GM18873 (cell line): ENCODE measurements around the gene LHX4.

Experiments
- ATAC-seq: cut with Tn5 transposase; IDR thresholded peaks from one replicate; pipeline ENCODE4 v1.9.1; 2021; ENCODE audit warnings: mild to moderate bottlenecking, moderate library complexity, moderate number of reproducible peaks; ENCODE audit not compliant: unreplicated experiment, low FRiP score

LHX4 gene

DNA sequence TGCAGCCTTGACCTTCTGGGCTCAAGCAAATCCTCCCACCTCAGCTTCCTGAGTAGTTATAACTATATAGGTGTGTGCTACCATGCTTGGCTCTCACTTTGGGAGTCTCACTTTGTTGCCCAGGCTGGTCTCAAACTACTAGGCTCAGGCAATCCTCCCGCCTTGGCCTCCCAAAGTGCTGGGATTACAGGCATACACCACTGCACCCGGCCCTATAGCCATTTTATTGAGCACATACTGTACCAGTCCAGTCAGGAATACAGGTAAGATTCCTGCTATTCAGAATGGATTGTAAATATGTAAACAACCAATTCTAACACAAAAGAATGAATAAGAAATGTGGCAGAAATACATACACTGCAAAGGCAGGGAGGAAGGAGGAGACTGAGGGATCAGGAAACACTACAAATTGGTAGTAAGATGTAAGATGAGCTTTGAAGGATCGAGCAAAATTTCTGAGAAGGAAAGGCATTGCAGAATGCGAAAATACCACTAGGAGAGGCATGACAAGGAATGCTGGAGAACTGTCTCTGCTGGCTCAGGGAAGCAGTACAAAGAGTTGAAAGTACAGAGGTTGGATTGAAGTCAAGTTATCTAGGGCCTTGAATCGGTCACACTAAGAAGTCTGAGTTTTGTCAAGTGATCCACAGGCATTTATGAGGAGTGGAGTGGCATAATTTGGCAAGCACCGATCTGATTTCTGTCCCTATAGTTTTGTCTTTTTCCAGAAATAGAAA is 60.4 kb downstream of the LHX4 start:
- ATAC-seq, result no peak

DNA sequence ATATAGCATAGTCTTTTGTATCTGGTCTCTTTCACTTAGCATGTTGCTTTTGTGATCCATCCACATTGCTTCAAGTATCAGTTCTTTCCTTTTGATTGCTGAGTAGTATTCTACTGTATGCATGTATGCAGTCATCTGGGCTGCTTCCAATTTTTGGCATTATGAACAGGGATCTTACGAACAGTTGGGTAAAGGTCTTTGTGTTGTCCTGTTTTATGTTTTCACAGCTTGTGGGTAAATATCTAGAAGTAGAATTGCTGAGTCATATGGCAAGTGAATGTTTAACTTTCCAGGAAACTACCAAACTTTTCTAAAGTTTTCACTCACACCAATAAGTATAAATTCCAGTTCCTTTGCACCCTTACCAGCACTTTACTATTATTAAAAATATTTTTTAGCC is 60.9 kb downstream of the LHX4 start:
- ATAC-seq, result no peak

DNA sequence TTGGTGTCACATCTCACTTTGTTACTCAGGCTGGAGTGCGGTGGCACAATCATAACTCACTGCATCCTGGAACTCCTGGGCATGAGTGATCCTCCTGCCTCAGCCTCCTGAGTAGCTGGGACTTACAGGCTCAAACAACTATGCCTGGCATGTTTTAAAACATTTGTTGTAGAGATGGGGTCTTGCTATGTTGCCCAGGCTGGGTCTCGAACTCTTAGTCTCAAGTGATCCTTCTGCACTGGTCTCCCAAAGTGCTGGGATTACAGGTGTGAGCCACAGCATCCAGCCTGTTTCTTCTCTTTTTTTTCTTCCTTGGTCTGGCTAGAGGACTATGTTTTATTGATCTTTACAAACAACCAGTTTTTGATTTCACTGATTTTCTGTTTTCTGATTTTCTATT is 64.6 kb downstream of the LHX4 start:
- ATAC-seq, result no peak

DNA sequence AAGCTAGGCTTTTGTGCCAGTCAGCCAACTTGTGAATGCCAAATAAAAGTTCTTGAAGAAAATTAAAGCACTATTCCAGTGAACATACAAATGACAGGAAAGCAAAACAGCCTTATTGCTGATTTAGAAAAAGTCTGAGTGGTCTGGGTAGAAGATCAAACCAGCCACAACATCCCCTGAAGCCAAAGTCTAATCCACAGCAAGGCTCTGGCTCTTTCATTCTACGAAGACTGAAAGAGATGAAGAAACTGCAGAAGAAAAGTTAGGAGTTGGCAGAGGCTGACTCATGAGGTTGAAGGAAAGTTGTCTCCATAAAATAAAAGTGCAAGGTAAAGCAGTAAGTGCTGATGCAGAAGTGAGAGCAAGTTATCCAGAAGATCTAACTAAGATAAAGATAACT is 65.9 kb downstream of the LHX4 start:
- no peak for ATAC-seq

DNA sequence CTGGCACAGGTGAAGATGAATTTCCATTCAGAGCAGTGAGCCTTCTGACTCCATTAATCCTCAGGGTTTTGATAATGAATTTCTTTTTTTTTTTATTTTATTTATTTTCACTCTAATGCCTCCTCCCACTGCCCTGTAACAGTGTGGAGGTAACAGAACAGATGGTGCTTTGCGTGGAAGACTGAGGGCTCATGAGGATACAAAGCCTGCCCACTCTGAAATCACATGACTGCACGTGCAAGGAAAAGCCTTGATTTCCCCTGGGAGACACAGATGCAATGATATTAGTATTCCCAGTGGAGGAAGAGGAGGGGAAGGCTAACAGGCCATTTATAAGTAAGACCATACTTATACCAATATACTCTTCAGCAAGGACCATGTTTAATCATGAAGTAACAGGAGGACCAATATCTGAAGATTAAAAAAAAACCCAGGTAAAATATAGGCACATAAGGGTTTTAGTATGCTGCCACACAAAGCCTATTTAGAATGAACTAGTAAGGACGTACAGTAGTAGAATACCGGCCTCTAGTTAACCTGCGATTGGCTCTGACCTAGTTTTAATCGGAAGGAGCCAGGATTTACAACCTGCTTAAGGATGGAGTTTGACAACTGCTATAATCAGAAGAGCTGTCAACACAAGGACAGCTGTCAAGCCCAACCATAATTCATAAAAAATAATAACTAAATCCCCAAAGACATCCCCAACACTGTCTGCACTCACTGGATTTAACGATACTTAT is 69.6 kb downstream of the LHX4 start:
- ATAC-seq, result no peak

DNA sequence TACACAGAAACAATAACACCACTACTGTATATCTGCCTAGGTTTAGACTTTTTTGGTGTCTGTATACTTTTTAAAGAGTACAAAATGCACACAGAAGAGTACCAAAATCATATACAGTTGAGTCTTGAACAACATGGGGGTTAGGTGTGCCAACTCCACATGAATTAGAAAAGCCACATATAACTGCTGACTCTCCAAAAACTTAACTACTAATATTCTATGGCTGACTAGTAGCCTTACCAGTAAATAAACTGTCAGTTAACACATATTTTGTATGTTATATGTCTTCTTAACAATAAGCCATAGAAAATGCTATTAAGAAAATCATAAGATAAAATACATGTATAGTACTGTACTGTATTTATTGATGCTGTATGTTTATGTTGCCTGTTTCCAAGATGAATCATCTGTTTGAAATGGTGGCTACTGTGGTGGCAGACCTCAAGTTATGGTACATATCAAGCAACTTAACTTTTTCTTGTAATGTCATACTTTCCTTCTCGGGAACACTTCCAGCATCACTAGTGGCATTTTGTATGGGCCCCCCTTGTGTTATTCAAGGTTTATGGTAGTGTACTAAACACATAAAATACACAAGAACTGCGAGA is 71.2 kb downstream of the LHX4 start:
- no peak for ATAC-seq

DNA sequence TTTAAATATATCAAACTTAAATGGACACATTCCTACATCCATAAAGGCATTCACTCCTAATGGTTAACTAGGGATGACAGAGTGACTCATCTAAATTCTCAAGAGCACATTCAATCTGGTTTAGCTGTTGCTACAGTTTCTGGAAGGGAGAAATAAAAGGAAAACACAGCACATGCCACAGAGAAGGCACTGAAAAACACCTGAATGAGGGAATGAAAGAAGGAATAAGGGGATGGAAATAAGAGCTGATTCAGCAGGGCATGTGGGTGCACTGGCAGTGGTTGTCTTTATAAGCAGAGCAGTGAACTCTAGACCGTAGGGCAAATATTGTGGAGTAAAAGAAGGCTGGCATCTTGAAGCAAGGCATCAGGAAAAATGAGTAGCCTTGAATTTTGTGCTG is 79.3 kb downstream of the LHX4 start:
- no peak for ATAC-seq

DNA sequence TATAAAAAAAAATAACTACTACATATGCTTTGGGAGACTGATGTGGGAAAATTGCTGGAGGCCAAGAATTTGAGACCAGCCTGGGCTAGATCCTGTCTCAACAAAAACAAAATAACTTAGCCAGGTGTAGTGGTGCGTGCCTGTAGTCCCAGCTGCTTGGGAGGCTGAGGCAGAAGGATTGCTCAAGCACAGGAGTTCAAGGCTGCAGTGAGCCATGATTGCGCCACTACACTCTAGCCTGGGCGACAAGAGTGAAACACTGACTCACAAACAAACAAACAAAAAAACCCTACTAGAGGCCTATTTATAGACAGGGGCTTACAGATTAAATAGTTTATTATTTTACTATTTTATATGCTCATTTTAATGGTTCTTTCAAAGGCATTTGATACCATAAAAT is 80.0 kb downstream of the LHX4 start:
- no peak for ATAC-seq

DNA sequence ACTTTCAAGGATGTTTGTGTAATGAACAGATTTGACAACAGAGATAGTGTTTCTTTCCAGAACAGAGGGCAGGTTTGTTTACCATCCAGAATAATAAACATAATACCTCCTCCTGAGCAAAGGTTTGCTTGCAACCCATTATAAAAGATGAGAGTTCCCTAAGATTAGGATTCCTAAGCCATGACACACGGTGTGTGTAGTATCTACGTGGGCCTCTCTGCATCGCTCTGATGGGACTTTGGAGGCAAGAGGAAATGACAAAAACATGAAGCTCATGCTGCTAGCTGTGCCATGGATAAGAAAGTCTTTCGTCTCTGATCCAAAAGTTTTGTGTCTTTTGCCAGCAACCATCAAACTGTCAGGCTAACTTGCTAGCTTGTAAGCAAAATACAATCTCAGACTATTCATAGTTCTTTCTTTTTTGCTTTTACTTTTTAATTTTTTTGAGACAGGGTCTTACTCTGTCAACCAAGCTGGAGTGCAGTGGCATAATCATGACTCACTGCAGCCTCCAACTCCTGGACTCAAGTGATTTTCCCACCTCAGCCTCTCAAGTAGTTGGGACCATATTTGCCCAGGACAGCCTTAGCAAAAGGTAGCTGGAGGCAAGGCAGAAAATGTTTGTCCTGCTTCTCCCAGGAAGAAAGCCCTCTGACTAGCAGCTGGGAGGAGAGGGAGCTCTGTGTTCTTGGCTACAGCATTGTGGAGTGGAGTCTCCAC is 81.1 kb downstream of the LHX4 start:
- ATAC-seq, result no peak

DNA sequence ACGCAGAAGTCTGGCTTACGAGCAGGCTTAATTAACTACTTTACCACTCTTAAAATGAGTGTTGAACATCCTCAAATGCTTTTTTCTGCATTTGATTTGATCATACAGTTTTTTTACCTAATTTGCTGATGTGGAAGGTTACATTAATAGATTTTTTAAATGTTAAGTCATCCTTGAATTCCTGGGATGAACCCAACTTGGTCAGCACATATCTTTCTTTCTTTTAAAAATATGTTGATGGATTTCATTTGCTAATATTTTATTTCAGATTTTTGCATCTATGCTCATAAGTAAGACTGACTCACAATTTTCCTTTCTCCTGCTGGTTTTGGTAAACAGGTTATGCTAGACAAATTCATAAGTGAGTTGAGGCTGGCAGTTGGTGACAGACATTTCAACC is 82.9 kb downstream of the LHX4 start:
- no peak for ATAC-seq

DNA sequence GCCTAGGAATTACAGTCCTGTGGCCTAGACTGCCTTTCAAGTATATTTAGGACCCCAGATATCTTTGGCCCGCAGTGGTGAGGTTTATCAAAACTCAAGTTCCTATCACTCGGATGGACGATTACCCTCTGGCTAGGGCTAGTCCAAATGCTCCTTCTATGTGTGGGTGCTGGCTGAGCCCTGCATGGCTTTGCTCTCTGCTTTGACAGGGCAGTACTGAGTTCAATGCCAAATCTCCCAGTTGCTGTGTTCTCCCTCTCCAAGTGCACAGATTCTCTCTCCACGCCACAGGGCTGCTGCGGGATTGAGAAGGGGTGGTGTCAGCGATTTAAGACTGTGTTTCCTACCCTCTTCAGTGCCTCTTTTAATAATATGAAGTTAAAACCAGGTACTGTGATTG is 97.0 kb downstream of the LHX4 start:
- no peak for ATAC-seq
